Measurements from ENCODE around the gene INTS6. TPM values are rescaled to one million over a fixed set of nuclear protein-coding genes. Genes with fewer than 3 reads are reported as not detected.

The INTS6 gene
- total and polyA plus RNA-seq, 2 donors from 2014 or later, result 8.3 to 31.0 TPM

DNA sequence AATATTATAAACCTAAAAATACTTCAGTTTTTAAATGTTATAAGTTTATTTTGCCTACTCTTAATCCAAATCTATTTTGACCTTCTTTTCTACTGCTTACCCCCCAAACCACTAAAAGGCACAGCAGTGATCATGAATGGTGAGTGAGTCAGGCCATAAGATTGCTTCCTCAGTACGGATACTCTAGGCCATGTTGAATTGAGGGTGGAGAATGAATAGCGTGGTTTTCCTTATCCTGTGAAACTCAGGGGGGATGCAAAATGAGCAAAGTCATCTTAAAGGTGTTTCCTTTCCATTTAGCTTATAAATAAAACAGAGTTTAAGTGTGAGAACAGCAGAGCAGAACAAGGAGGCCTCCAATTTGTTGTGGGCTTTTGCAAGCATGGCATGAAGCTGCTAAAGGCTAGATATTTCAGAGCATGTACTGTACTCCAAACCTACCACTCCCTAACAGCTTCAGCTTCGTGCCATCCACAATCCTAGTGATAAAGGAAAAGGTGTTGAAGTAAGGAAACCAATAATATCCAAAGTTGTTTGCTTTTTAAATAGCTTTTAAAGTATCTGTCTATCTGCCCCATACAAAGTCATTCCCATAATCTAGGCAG lies 88.3 kb downstream of the INTS6 start:
- H3K27ac ChIP-seq (ENCODE audit: low read depth in 2 of 2, low read length in 2 of 2), result no peak overlapping the region
- no peaks in the 10 kb centered on the region for H3K27me3 ChIP-seq (ENCODE audit: control insufficient read depth, insufficient read depth, low read length)
- no peak overlapping the region for H3K9ac ChIP-seq (ENCODE audit: low read length in 3 of 3)
- no peak for FAIRE-seq
- no peak overlapping the region for H3K4me3 ChIP-seq (ENCODE audit: low read length in 3 of 3)
- H3K4me1 ChIP-seq (ENCODE audit: control insufficient read depth in 2 of 3, insufficient read depth in 2 of 3, low read depth in 1 of 3, low read length in 3 of 3), result no peaks in the 10 kb centered on the region
- intact Hi-C loops (cut with DNase I), result no loop called here
- no peak for DNase-seq
- H3K9me3 ChIP-seq (ENCODE audit: control insufficient read depth in 2 of 3, insufficient read depth in 1 of 3, low read length in 3 of 3), result no peaks in the 10 kb centered on the region
- H3K36me3 ChIP-seq (ENCODE audit: control insufficient read depth in 2 of 3, insufficient read depth in 3 of 3, low read length in 3 of 3), result peaks cover 8 to 19% (median 13%) of the 10 kb centered on the region in 3 donors
- TF ChIP-seq, protein P1, sequence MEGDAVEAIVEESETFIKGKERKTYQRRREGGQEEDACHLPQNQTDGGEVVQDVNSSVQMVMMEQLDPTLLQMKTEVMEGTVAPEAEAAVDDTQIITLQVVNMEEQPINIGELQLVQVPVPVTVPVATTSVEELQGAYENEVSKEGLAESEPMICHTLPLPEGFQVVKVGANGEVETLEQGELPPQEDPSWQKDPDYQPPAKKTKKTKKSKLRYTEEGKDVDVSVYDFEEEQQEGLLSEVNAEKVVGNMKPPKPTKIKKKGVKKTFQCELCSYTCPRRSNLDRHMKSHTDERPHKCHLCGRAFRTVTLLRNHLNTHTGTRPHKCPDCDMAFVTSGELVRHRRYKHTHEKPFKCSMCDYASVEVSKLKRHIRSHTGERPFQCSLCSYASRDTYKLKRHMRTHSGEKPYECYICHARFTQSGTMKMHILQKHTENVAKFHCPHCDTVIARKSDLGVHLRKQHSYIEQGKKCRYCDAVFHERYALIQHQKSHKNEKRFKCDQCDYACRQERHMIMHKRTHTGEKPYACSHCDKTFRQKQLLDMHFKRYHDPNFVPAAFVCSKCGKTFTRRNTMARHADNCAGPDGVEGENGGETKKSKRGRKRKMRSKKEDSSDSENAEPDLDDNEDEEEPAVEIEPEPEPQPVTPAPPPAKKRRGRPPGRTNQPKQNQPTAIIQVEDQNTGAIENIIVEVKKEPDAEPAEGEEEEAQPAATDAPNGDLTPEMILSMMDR (IDR thresholded peaks at IDR 0.05; ENCODE audit: borderline replicate concordance, extremely low read depth, insufficient read depth), result no peak

DNA sequence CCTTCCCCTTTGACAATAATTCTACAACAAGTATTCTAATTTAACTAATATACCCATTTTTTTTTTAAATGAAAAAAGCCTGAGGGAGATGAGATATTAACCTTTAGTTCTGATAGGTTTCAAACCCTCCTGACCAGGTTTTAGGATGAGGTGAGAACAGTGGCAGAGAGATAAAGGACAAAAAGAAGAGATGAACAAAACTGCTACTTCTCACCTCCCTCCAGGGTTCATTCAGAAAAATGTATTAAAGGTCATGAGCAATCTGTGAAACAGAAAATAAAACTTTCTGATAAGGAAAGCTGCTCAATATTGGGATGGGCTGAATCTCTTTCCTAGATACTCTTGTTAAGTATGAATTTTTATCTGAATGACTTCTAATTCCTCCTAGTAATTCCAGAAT lies 89.2 kb downstream of the INTS6 start:
- H3K27ac ChIP-seq (ENCODE audit: low read depth in 2 of 2, low read length in 2 of 2), result no peak overlapping the region
- no peaks in the 10 kb centered on the region for H3K4me1 ChIP-seq (ENCODE audit: control insufficient read depth in 2 of 3, insufficient read depth in 2 of 3, low read depth in 1 of 3, low read length in 3 of 3)
- H3K4me3 ChIP-seq (ENCODE audit: low read length in 3 of 3), result no peak overlapping the region
- TF ChIP-seq, protein P1 (IDR thresholded peaks at IDR 0.05; ENCODE audit: borderline replicate concordance, extremely low read depth, insufficient read depth), result no peak
- intact Hi-C loops (cut with DNase I), result no loop called here
- FAIRE-seq, result no peak
- H3K9ac ChIP-seq (ENCODE audit: low read length in 3 of 3), result no peak overlapping the region
- H3K9me3 ChIP-seq (ENCODE audit: control insufficient read depth in 2 of 3, insufficient read depth in 1 of 3, low read length in 3 of 3), result no peaks in the 10 kb centered on the region
- no peaks in the 10 kb centered on the region for H3K27me3 ChIP-seq (ENCODE audit: control insufficient read depth, insufficient read depth, low read length)
- DNase-seq, result no peak
- H3K36me3 ChIP-seq (ENCODE audit: control insufficient read depth in 2 of 3, insufficient read depth in 3 of 3, low read length in 3 of 3), result peaks cover 7 to 15% (median 12%) of the 10 kb centered on the region in 3 donors

DNA sequence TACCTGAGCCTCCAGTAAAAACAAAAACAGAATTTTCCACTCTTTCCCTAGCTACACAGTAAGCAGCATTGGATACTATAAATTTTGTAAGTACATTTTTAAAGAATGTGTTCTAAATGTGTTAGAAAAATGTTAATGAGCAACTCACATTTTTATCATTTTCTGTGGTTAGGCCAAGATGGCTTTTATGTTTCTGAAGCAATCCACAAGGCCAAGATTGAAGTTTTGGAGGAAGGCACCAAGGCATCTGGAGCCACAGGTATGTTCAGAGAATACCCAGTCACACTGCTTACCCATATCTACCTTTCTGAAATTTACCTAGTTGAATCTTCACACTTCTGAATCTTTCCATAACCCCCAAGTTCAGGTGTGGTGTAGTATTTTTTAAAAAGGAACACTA lies 91.7 kb downstream of the INTS6 start:
- no peaks in the 10 kb centered on the region for H3K4me1 ChIP-seq (ENCODE audit: control insufficient read depth in 2 of 3, insufficient read depth in 2 of 3, low read depth in 1 of 3, low read length in 3 of 3)
- no peaks in the 10 kb centered on the region for H3K27me3 ChIP-seq (ENCODE audit: control insufficient read depth, insufficient read depth, low read length)
- FAIRE-seq (no peak), DNase-seq (no peak)
- no peak overlapping the region for H3K4me3 ChIP-seq (ENCODE audit: low read length in 3 of 3)
- TF ChIP-seq, protein P1 (IDR thresholded peaks at IDR 0.05; ENCODE audit: borderline replicate concordance, extremely low read depth, insufficient read depth), result no peak
- no peak overlapping the region for H3K9ac ChIP-seq (ENCODE audit: low read length in 3 of 3)
- intact Hi-C loops (cut with DNase I), result no loop called here
- H3K9me3 ChIP-seq (ENCODE audit: control insufficient read depth in 2 of 3, insufficient read depth in 1 of 3, low read length in 3 of 3), result no peaks in the 10 kb centered on the region
- H3K36me3 ChIP-seq (ENCODE audit: control insufficient read depth in 2 of 3, insufficient read depth in 3 of 3, low read length in 3 of 3), result peaks cover 4 to 8% (median 6%) of the 10 kb centered on the region in 3 donors
- no peak overlapping the region for H3K27ac ChIP-seq (ENCODE audit: low read depth in 2 of 2, low read length in 2 of 2)

GRCh38 chr13:51360489-51360888 lies 92.3 kb downstream of the INTS6 start:
- H3K27ac ChIP-seq (ENCODE audit: low read depth in 2 of 2, low read length in 2 of 2), result no peak overlapping the region
- TF ChIP-seq, protein P1 (IDR thresholded peaks at IDR 0.05; ENCODE audit: borderline replicate concordance, extremely low read depth, insufficient read depth), result no peak
- H3K36me3 ChIP-seq (ENCODE audit: control insufficient read depth in 2 of 3, insufficient read depth in 3 of 3, low read length in 3 of 3), result peaks cover 4 to 8% (median 6%) of the 10 kb centered on the region in 3 donors
- no peak overlapping the region for H3K9ac ChIP-seq (ENCODE audit: low read length in 3 of 3)
- no peak for DNase-seq
- no peaks in the 10 kb centered on the region for H3K27me3 ChIP-seq (ENCODE audit: control insufficient read depth, insufficient read depth, low read length)
- H3K9me3 ChIP-seq (ENCODE audit: control insufficient read depth in 2 of 3, insufficient read depth in 1 of 3, low read length in 3 of 3), result no peaks in the 10 kb centered on the region
- FAIRE-seq, result no peak
- H3K4me3 ChIP-seq (ENCODE audit: low read length in 3 of 3), result no peak overlapping the region
- H3K4me1 ChIP-seq (ENCODE audit: control insufficient read depth in 2 of 3, insufficient read depth in 2 of 3, low read depth in 1 of 3, low read length in 3 of 3), result no peaks in the 10 kb centered on the region
- intact Hi-C loops (cut with DNase I), result no loop called here
